Breast epithelium (tissue), 4 donors: ENCODE measurements around the gene TTC28. TPM values are rescaled to one million over a fixed set of nuclear protein-coding genes. Genes with fewer than 3 reads are reported as not detected.

ENCODE experiments used
- DNase-seq, 2 donors: peaks; one replicate each; pipeline ENCODE4 v3.0.0-alpha.2; 2019; ENCODE audit warnings: low spot score in 2 of 2
- H3K27ac ChIP-seq, 2 donors: fragments of 200-600 bp; sonication (generic) in 1 of 2; one replicate each; pipeline ENCODE4 v1.5.1; 2016 to 2019; ENCODE audit warnings: mild to moderate bottlenecking in 1 of 2
- H3K27me3 ChIP-seq, 2 donors: fragments of 200-600 bp; sonication (generic) in 1 of 2; one replicate each; pipeline versions ENCODE4 v1.5.1 to v1.6.0; 2017 to 2019; ENCODE audit warnings: control low read depth in 1 of 2, mild to moderate bottlenecking in 1 of 2
- H3K36me3 ChIP-seq: fragments of 200-600 bp; one replicate; pipeline ENCODE4 v1.5.1; 2019
- H3K4me1 ChIP-seq, 2 donors: fragments of 200-600 bp; sonication (generic); one replicate each; pipeline ENCODE4 v1.5.1; 2016 to 2019; ENCODE audit warnings: control low read depth in 1 of 2
- H3K4me3 ChIP-seq, 3 donors: fragments of 200-600 bp; sonication (generic); 1 replicate in 2 of 3; 2 replicates in 1 of 3; pipeline ENCODE4 v1.5.1; 2016 to 2019; ENCODE audit warnings: mild to moderate bottlenecking in 3 of 3, moderate library complexity in 2 of 3
- H3K9me3 ChIP-seq, 2 donors: fragments of 200-600 bp; sonication (generic) in 1 of 2; one replicate each; pipeline ENCODE4 v1.5.1; 2016 to 2019; ENCODE audit warnings: control low read depth in 1 of 2
- CTCF ChIP-seq, 3 donors: fragments of 450-650 bp; IDR thresholded peaks; one replicate each; pipeline ENCODE4 v1.5.1; 2016 to 2017; ENCODE audit warnings: antibody characterized with exemption in 3 of 3, mild to moderate bottlenecking in 3 of 3, moderate library complexity in 3 of 3
- POLR2A ChIP-seq: fragments of 450-650 bp; IDR thresholded peaks from one replicate; pipeline ENCODE4 v1.6.1; 2016; ENCODE audit warnings: antibody characterized with exemption, mild to moderate bottlenecking, moderate library complexity
- POLR2AphosphoS5 ChIP-seq, 3 donors: sonication (generic); formaldehyde crosslinking; IDR thresholded peaks; one replicate each; pipeline ENCODE4 v1.6.1; 2017; ENCODE audit warnings: antibody characterized with exemption in 3 of 3
- intact Hi-C: fragments of 100-400 bp; cut with DNase I; formaldehyde crosslinking; loops from one replicate; pipeline ENCODE4 v1.15.1; 2023; ENCODE audit warnings: low total_unique reads
- total RNA-seq, 3 donors: library from RNA; depleted of rRNA; stranded (reverse); fragments of >200 nt; gene quantifications; one replicate each; pipeline ENCODE4 v1.1.0, GENCODE V29; 2016

The TTC28 gene
- total RNA-seq, 3 donors from 2014 or later: 33.5 to 43.3 (median 40.2) TPM

DNA sequence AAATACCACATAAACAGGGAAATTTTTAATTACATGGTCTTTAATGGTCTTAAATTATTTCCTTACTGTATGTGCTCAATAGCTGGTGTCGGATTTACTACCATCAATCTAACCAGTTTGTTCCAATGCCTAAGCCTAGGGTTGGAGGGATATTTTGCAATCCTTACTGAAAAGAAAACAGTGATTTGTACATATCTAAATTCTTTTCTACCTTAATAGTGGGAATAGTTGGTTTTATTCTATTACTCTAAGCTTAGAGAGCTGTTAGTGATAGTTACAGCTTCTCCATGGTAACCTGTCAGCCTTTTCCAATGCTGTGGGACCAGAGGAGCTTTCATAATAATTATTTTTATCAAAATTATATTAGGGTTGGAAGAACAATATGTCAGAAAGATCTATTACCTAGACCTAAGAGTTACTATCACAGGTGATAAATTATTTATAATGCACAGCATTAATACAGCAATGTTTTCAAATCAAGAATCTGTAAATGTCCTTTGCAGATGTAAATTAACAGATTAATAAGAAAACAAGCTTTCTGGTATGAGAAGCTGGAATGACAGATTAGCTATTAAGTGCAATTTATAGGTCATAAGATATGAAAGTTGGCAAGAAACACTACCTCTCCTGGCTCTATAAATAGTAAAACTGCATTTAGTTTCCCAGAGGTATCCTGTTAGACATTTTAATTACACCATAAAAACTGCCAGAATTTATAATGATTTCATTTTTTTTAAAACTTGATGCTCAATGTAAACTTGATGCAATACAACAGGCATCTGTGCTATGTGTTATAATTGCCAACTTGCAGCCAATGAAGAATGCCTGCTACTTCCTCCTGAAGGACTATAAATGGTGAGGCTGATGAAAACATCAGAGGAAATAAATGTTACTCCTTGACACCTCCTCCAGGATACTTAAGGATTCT lies 498.6 kb downstream of the TTC28 start:
- DNase-seq: no peak
- intact Hi-C loops: no loop called here
- Histone ChIP-seq H3K4me3 (no peak overlapping the region), H3K4me1 (no peaks in the 10 kb centered on the region), H3K27me3 (no peaks in the 10 kb centered on the region), H3K27ac (no peak overlapping the region), H3K9me3 (no peaks in the 10 kb centered on the region), H3K36me3 (no peaks in the 10 kb centered on the region)
- TF ChIP-seq CTCF (IDR thresholded peaks at IDR 0.05) (no peak), POLR2AphosphoS5 (IDR thresholded peaks at IDR 0.05) (no peak), POLR2A (no peak)

DNA sequence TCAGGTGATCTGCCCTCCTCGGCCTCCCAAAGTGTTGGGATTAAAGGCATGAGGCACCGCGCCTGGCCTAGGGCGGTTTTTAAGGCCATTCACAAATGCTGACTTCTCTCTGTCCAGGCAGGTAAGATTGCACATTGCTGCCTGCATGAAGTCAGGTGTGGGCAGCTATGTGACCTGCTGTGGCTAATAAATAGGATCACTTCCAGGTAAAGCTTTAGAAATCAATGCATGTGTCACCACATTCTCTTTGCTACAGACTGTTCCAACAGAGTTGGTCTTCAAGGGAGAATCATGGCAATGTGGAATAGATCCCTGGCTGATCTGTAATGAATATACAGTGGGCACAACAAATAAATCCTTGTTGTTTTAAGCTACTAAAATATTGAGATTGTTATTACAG lies 500.2 kb downstream of the TTC28 start:
- Histone ChIP-seq H3K4me1 (no peaks in the 10 kb centered on the region), H3K4me3 (no peak overlapping the region), H3K27ac (no peak overlapping the region), H3K9me3 (no peaks in the 10 kb centered on the region), H3K27me3 (no peaks in the 10 kb centered on the region), H3K36me3 (no peaks in the 10 kb centered on the region)
- DNase-seq: no peak
- TF ChIP-seq POLR2AphosphoS5 (IDR thresholded peaks at IDR 0.05) (no peak), POLR2A (no peak), CTCF (IDR thresholded peaks at IDR 0.05) (no peak)
- intact Hi-C loops: no loop called here

DNA sequence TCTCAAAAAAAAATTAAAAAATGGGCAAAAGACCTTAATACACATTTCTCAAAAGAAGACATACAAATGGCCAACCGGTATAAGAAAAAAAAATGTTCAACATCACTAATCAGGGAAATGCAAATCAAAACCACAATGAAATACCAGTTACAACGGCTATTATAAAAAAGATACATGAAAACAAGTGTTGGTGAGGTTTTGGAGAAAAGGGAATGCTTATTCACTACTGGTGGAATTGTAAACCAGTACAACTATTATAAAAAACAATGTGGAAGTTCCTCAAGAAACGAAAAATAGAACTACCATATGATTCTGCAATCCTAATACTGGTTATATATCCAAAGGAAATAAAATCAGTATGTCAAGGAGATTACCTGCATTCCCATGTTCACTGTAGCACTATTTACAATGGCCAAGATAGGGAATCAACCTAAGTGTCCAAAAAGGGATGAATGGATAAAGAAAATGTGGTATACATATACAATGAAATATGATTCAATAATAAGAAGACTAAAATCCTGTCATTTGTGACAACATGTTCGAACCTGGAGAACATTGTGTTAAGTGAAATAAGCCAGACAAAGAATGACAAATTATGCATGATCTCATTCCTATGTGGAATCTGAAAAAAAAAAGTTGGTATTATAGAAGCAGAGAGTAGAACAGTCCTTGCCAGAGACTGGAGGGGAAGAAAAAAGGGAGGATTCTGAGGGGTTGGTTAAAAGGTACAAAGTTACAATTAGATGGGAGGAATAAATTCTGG lies 503.7 kb downstream of the TTC28 start:
- H3K27me3 ChIP-seq: no peaks in the 10 kb centered on the region
- no peaks in the 10 kb centered on the region for H3K9me3 ChIP-seq
- H3K4me1 ChIP-seq: no peaks in the 10 kb centered on the region
- H3K4me3 ChIP-seq: no peak overlapping the region
- intact Hi-C loops: no loop called here
- H3K36me3 ChIP-seq: no peaks in the 10 kb centered on the region
- no peak for DNase-seq
- TF ChIP-seq POLR2A (no peak), CTCF (IDR thresholded peaks at IDR 0.05) (no peak), POLR2AphosphoS5 (IDR thresholded peaks at IDR 0.05) (no peak)
- H3K27ac ChIP-seq: no peak overlapping the region

DNA sequence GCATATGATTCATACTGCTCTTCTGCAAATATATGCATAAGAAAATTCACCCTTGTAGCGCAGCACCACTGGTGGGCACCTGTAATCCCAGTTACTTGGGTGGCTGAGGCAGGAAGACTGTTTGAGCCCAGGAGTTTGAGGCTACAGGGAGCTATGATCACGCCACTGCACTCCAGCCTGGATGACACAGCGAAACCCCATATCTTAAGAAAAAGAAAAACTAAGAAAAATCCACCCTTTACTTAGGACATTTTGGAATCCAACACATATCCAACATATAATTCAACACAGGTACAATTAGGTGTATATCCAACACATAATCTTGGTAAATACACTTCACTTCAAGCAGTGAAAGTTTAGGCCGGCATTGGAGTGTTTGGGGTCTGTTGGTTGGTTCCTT lies 505.1 kb downstream of the TTC28 start:
- Histone ChIP-seq H3K27me3 (no peaks in the 10 kb centered on the region), H3K27ac (no peak overlapping the region), H3K9me3 (no peaks in the 10 kb centered on the region), H3K4me3 (no peak overlapping the region), H3K4me1 (no peaks in the 10 kb centered on the region), H3K36me3 (no peaks in the 10 kb centered on the region)
- no peak for TF ChIP-seq CTCF (IDR thresholded peaks at IDR 0.05)
- TF ChIP-seq POLR2AphosphoS5 (IDR thresholded peaks at IDR 0.05): no peak
- intact Hi-C loops: no loop called here
- DNase-seq: no peak
